A549 (cell line): Measurements from ENCODE around the gene PAPPA2.

Experiments used
- CBX2 ChIP-seq: fragments of 200-600 bp; sonication (generic); IDR thresholded peaks from 2 replicates; pipeline ENCODE4 v1.6.1; 2016; ENCODE audit warnings: low read depth, mild to moderate bottlenecking, borderline replicate concordance
- CBX8 ChIP-seq: fragments of 200-600 bp; sonication (generic); IDR thresholded peaks from 2 replicates; pipeline ENCODE4 v1.6.1; 2016
- CTCF ChIP-seq: fragments of >200 bp; sonication (Bioruptor Twin); formaldehyde crosslinking; IDR thresholded peaks from 3 replicates; pipeline ENCODE4 v1.5.1; 2016
- HDAC2 ChIP-seq: fragments of 200-600 bp; sonication (generic); IDR thresholded peaks from 2 replicates; pipeline ENCODE4 v1.6.1; 2016
- HOXA7 ChIP-seq: fragments of 250-450 bp; sonication (Bioruptor Pico); IDR thresholded peaks from 2 replicates; pipeline ENCODE4 v1.5.0; 2020; ENCODE audit warnings: mild to moderate bottlenecking, moderate library complexity
- NPAS2 ChIP-seq: fragments of 250-450 bp; sonication (Bioruptor Pico); IDR thresholded peaks from 2 replicates; pipeline ENCODE4 v1.8.0; 2022; ENCODE audit warnings: mild to moderate bottlenecking, moderate library complexity, borderline replicate concordance
- POLR2A ChIP-seq: IDR thresholded peaks from 2 replicates; pipeline ENCODE4 v1.6.1; 2012; ENCODE audit warnings: mild to moderate bottlenecking, low read length
- POLR2AphosphoS2 ChIP-seq: conservative IDR thresholded peaks from 2 replicates; pipeline ENCODE4 v1.6.1; 2012; ENCODE audit warnings: low read length, improper control_type of control experiment, inconsistent platforms
- USF2 ChIP-seq: fragments of 450-650 bp; IDR thresholded peaks from 2 replicates; pipeline ENCODE4 v1.6.1; 2014; ENCODE audit warnings: antibody characterized with exemption
- TF ChIP-seq, protein P1 (sequence below): fragments of 200-600 bp; sonication (generic); IDR thresholded peaks from 2 replicates; pipeline ENCODE4 v1.6.1; 2016; ENCODE audit warnings: antibody characterized with exemption, mild to moderate bottlenecking, moderate library complexity

DNA sequence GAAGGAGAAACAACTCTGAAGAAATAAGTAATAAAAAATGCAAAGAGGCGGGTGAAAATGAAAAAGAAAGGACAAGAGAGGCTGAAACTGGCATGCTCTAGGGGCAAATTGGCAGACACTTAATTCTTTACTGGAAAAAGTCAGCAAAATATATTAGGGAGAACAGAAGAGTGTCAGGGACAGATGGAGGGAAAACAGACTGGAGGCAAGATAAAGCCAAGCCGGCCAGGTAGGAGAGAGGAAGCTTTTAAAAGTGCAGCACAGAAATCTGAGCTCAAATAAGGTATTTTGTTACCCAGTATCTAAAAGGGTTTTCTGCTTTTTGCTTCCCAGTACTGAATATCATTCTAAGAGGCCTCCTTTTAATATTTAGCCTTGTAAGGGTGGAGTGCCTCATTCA lies 339.3 kb downstream of the PAPPA2 start:
- no peak for TF ChIP-seq POLR2A
- no peak for TF ChIP-seq CBX2
- TF ChIP-seq USF2, result no peak
- TF ChIP-seq HOXA7 (CRISPR knock-in tag), result no peak
- no peak for TF ChIP-seq CTCF
- no peak for TF ChIP-seq CBX8
- TF ChIP-seq HDAC2, result no peak
- TF ChIP-seq NPAS2 (CRISPR knock-in tag), result no peak
- TF ChIP-seq, protein P1, sequence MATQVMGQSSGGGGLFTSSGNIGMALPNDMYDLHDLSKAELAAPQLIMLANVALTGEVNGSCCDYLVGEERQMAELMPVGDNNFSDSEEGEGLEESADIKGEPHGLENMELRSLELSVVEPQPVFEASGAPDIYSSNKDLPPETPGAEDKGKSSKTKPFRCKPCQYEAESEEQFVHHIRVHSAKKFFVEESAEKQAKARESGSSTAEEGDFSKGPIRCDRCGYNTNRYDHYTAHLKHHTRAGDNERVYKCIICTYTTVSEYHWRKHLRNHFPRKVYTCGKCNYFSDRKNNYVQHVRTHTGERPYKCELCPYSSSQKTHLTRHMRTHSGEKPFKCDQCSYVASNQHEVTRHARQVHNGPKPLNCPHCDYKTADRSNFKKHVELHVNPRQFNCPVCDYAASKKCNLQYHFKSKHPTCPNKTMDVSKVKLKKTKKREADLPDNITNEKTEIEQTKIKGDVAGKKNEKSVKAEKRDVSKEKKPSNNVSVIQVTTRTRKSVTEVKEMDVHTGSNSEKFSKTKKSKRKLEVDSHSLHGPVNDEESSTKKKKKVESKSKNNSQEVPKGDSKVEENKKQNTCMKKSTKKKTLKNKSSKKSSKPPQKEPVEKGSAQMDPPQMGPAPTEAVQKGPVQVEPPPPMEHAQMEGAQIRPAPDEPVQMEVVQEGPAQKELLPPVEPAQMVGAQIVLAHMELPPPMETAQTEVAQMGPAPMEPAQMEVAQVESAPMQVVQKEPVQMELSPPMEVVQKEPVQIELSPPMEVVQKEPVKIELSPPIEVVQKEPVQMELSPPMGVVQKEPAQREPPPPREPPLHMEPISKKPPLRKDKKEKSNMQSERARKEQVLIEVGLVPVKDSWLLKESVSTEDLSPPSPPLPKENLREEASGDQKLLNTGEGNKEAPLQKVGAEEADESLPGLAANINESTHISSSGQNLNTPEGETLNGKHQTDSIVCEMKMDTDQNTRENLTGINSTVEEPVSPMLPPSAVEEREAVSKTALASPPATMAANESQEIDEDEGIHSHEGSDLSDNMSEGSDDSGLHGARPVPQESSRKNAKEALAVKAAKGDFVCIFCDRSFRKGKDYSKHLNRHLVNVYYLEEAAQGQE, result no peak
- no peak for TF ChIP-seq POLR2AphosphoS2
